ENCODE data around the gene EMC9. TPM values are rescaled to one million over a fixed set of nuclear protein-coding genes. Genes with fewer than 3 reads are reported as not detected.

EMC9 gene
- total and polyA plus RNA-seq, 8 donors = 13.5 to 24.3 (median 22.5) TPM

DNA sequence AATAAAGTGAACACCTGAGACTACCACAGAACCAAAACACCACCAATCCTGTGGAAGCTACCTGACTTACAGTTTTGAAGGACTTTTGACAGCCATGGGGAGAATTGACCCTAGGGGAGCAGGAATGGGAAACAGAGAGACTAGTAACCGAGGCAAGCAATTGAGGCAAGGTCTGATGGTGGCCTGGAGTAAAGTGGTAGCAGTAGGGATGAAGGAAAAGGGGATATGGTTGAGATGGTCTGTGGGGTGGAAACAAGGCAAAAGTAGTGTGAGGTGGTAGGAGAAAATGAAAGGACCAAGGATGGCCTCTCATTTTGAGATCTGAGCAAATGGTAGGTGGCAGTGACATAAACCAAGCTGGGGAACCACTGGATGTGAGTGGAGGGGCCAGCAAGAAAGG is 15.4 kb upstream of the EMC9 start:
- no peaks in the 10 kb centered on the region for H3K27me3 ChIP-seq
- TF ChIP-seq, protein P1, sequence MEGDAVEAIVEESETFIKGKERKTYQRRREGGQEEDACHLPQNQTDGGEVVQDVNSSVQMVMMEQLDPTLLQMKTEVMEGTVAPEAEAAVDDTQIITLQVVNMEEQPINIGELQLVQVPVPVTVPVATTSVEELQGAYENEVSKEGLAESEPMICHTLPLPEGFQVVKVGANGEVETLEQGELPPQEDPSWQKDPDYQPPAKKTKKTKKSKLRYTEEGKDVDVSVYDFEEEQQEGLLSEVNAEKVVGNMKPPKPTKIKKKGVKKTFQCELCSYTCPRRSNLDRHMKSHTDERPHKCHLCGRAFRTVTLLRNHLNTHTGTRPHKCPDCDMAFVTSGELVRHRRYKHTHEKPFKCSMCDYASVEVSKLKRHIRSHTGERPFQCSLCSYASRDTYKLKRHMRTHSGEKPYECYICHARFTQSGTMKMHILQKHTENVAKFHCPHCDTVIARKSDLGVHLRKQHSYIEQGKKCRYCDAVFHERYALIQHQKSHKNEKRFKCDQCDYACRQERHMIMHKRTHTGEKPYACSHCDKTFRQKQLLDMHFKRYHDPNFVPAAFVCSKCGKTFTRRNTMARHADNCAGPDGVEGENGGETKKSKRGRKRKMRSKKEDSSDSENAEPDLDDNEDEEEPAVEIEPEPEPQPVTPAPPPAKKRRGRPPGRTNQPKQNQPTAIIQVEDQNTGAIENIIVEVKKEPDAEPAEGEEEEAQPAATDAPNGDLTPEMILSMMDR (IDR thresholded peaks at IDR 0.05) = no peak
- no peaks in the 10 kb centered on the region for H3K9me3 ChIP-seq
- intact Hi-C loops (cut with DNase I) = no loop called here
- ATAC-seq = no peak
- DNase-seq = no peak
- H3K27ac ChIP-seq = no peak overlapping the region
- no peak overlapping the region for H3K4me3 ChIP-seq
- peaks cover 0 to 88% of the 10 kb centered on the region in 2 donors for H3K36me3 ChIP-seq
- peaks cover under 1 to 10% of the 10 kb centered on the region in 2 donors for H3K4me1 ChIP-seq

DNA sequence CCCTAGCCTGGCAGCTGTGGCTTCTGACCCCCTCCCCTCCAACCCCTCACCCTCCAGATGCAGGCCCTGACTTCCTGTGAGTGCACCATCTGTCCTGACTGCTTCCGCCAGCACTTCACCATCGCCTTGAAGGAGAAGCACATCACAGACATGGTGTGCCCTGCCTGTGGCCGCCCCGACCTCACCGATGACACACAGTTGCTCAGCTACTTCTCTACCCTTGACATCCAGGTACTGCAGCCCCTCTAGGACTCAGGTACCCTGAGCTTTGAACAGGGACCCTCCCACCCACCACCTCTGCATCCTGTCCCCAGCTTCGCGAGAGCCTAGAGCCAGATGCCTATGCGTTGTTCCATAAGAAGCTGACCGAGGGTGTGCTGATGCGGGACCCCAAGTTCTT is 13.7 kb upstream of the EMC9 start:
- ATAC-seq (no peak), DNase-seq (no peak)
- Histone ChIP-seq H3K27ac (no peak overlapping the region), H3K4me3 (no peak overlapping the region), H3K9me3 (no peaks in the 10 kb centered on the region), H3K36me3 (peaks cover 0 to 99% of the 10 kb centered on the region in 2 donors), H3K27me3 (no peaks in the 10 kb centered on the region), H3K4me1 (peaks cover 0 to 2% of the 10 kb centered on the region in 2 donors)
- TF ChIP-seq, protein P1 (IDR thresholded peaks at IDR 0.05) = no peak
- intact Hi-C loops (cut with DNase I) = no loop called here

DNA sequence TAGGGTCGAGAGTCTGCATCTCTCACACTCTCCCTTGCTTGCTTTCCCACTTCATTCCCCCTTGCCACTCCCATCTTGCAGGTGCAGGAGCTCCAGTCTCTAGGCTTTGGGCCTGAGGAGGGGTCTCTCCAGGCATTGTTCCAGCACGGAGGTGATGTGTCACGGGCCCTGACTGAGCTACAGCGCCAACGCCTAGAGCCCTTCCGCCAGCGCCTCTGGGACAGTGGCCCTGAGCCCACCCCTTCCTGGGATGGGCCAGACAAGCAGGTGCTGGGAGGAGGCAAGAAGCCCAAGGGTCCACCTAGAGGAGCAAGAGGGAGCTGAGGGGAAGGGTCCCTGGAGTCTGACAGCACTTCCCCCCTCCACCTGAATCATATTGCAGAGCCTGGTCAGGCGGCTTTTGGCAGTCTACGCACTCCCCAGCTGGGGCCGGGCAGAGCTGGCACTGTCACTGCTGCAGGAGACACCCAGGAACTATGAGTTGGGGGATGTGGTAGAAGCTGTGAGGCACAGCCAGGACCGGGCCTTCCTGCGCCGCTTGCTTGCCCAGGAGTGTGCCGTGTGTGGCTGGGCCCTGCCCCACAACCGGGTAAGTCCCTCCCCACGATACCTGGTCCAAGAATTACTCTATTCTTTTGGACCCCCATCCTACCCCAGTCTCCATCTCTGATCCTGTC is 10.2 kb upstream of the EMC9 start:
- Histone ChIP-seq H3K9me3 (no peaks in the 10 kb centered on the region), H3K4me1 (peaks cover 6 to 25% of the 10 kb centered on the region in 2 donors), H3K27me3 (no peaks in the 10 kb centered on the region), H3K27ac (no peak overlapping the region), H3K36me3 (peaks cover 0 to 79% of the 10 kb centered on the region in 2 donors), H3K4me3 (no peak overlapping the region)
- DNase-seq = no peak
- ATAC-seq = no peak
- TF ChIP-seq, protein P1 (IDR thresholded peaks at IDR 0.05) = no peak
- intact Hi-C loops (cut with DNase I) = no loop called here

DNA sequence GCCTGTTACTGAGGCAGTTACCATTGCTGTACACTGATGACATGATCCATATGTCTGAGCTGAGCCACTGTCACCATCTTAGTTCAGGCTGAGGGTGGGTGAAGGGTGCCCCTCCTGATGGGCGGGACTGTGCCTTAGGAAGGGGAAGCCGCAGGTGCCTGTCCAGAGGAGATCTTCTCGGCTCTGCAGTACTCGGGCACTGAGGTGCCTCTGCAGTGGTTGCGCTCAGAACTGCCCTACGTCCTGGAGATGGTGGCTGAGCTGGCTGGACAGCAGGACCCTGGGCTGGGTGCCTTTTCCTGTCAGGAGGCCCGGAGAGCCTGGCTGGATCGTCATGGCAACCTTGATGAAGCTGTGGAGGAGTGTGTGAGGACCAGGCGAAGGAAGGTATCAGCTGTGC is 9.6 kb upstream of the EMC9 start:
- Histone ChIP-seq H3K4me1 (peaks cover 6 to 27% of the 10 kb centered on the region in 2 donors), H3K27me3 (no peaks in the 10 kb centered on the region), H3K4me3 (no peak overlapping the region), H3K27ac (no peak overlapping the region), H3K9me3 (no peaks in the 10 kb centered on the region), H3K36me3 (peaks cover 0 to 74% of the 10 kb centered on the region in 2 donors)
- DNase-seq (no peak), ATAC-seq (no peak)
- TF ChIP-seq, protein P1 (IDR thresholded peaks at IDR 0.05) = no peak
- intact Hi-C loops (cut with DNase I) = no loop called here

DNA sequence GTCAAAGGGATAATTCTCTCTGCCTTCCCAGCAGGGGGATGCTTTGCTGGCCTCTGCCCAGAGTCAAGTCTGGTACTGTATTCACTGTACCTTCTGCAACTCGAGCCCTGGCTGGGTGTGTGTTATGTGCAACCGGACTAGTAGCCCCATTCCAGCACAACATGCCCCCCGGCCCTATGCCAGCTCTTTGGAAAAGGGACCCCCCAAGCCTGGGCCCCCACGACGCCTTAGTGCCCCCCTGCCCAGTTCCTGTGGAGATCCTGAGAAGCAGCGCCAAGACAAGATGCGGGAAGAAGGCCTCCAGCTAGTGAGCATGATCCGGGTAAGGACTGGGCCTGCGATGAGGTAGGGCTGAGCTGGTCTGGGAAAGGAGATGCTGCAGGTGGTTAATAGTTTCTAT is 9.2 kb upstream of the EMC9 start:
- TF ChIP-seq, protein P1 (IDR thresholded peaks at IDR 0.05) = no peak
- H3K9me3 ChIP-seq = no peaks in the 10 kb centered on the region
- peaks cover 0 to 70% of the 10 kb centered on the region in 2 donors for H3K36me3 ChIP-seq
- intact Hi-C loops (cut with DNase I) = no loop called here
- ATAC-seq (no peak), DNase-seq (no peak)
- peaks cover 9 to 31% of the 10 kb centered on the region in 2 donors for H3K4me1 ChIP-seq
- H3K27ac ChIP-seq = no peak overlapping the region
- H3K27me3 ChIP-seq = no peaks in the 10 kb centered on the region
- H3K4me3 ChIP-seq = no peak overlapping the region
